GM19463 (cell line): Measurements from ENCODE around the gene TYK2.
A peak's percentile ranks its signal among the peaks of the same experiment; 100 is the strongest.
"Not testable (repeated sequence)": the region's sequence is repeated elsewhere in the genome, so short reads cannot be mapped to it uniquely, and the experiment has no call there.

Experiments
- ATAC-seq: cut with Tn5 transposase; IDR thresholded peaks from one replicate; pipeline ENCODE4 v1.9.1; 2021; ENCODE audit warnings: mild to moderate bottlenecking, moderate library complexity; ENCODE audit not compliant: unreplicated experiment

The TYK2 gene

GRCh38 chr19:10408511-10409283 lies 28.3 kb upstream of the TYK2 start:
- ATAC-seq: no peak

- ATAC-seq: no peak
Observed at GRCh38 chr19:10407096-10407495, 26.7 kb upstream of the TYK2 start.

- ATAC-seq: no peak
Observed at GRCh38 chr19:10406191-10406590, 25.8 kb upstream of the TYK2 start.

GRCh38 chr19:10404888-10405820 lies 24.8 kb upstream of the TYK2 start:
- no peak for ATAC-seq

- peak; percentile 90 for ATAC-seq
Observed at GRCh38 chr19:10403137-10404021, 23.0 kb upstream of the TYK2 start, which contains the start of gene CDC37. TSS of gene CDC37 (minus strand) at chr19:10403542. CDS start at chr19:10403479, 63 bp downstream.

- no peak for ATAC-seq
Observed at GRCh38 chr19:10402441-10403038, 22.2 kb upstream of the TYK2 start.

- no peak for ATAC-seq
Observed at GRCh38 chr19:10399878-10400277, 19.5 kb upstream of the TYK2 start.

GRCh38 chr19:10399340-10399739 lies 19.0 kb upstream of the TYK2 start:
- ATAC-seq: not testable (repeated sequence)

- no peak for ATAC-seq
Observed at GRCh38 chr19:10398819-10399218, 18.4 kb upstream of the TYK2 start.

GRCh38 chr19:10395917-10396316 lies 15.5 kb upstream of the TYK2 start:
- no peak for ATAC-seq

GRCh38 chr19:10395436-10395835 lies 15.1 kb upstream of the TYK2 start:
- no peak for ATAC-seq

GRCh38 chr19:10395003-10395402 lies 14.6 kb upstream of the TYK2 start:
- ATAC-seq: no peak

- ATAC-seq: no peak
Observed at GRCh38 chr19:10393137-10393536, 12.8 kb upstream of the TYK2 start.

- no peak for ATAC-seq
Observed at GRCh38 chr19:10392120-10392519, 11.7 kb upstream of the TYK2 start.

- no peak for ATAC-seq
Observed at GRCh38 chr19:10390652-10391286, 10.4 kb upstream of the TYK2 start.

GRCh38 chr19:10389863-10390262 lies 9.5 kb upstream of the TYK2 start:
- ATAC-seq: no peak

GRCh38 chr19:10388957-10389356 lies 8.6 kb upstream of the TYK2 start:
- ATAC-seq: no peak

GRCh38 chr19:10384580-10384979 lies 4.2 kb upstream of the TYK2 start:
- no peak for ATAC-seq

- ATAC-seq: not testable (repeated sequence)
Observed at GRCh38 chr19:10383223-10383499, 2.8 kb upstream of the TYK2 start.

GRCh38 chr19:10379880-10380312 lies 476 bp downstream of the TYK2 start:
- no peak for ATAC-seq
